HG03135 (cell line): Measurements from ENCODE around the gene GHR.

Experiments used
- ATAC-seq: cut with Tn5 transposase; IDR thresholded peaks from one replicate; pipeline ENCODE4 v1.9.1; 2021; ENCODE audit warnings: mild to moderate bottlenecking, moderate library complexity; ENCODE audit not compliant: unreplicated experiment

GHR gene

DNA sequence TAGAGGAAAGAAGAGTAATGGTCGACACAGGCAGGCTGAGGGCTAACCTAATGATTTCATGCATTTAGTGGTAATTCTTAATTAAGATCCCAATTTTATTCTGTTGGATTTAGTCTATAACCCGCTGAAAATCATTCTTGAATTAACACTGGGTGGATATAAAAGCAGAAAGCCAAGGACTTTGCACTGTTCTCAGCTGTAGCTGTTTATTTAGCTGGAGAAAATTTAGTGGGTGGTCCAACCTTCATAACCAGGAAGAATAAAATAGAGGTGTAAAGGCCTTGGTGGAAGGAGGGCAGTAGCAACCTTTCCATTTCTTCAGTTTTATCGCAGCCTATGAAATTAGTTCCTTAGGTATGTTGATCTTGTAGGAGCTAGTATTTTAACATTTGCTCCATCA, 92.3 kb downstream of the GHR start:
- no peak for ATAC-seq

DNA sequence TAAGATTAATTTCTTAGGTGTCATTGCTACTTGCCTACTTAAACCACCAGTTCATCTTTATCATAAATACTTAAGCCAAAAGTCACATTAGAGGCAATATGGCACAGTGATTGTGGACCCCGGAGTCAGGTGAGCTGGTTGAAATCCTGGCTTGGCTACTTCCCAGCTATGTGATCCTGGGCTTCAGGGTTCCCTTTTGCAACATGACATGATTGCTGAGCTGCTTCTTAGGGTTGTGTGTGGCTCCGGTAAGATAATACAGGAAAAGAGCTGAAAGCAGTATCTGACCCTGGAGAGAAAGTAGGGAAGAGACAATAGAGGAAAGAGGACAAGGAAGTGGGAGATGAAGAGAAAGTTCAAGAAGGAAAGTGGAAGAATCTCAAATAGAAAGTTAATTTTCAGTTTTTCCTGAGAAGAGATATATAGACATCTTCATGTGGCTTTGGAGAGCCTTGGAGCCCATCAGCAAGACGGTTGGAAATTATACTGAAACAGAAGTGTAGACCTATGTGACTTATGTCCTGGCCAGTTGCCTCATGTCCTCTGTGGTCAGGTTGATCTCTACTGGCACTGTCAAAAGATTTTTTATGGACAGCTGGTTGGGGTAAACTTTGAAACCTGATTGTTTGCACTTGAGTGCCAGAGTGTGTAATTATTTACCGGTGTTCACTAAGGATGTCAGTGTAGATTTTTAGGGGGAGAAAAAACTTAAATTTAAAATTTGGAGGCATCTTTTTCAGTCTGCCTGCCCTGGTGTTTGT, 93.2 kb downstream of the GHR start:
- no peak for ATAC-seq

DNA sequence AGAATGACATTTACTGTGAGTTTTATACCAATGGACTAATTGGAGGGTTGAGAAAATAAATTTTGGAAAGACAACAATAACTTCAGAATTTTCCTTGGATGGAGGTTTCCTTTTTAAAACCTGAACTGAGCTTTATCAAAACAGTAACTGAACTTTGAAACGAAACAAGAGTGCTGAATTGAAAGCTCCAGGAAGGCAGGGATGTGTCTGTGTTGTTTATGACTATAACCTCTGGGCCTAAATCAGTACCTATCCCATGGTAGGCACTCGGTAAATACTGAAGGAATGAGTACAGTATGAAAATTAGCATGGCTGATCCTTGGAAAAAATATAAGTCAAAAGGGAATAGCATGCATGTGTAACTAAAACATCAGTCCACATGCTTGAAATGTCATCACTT, 93.9 kb downstream of the GHR start:
- no peak for ATAC-seq

DNA sequence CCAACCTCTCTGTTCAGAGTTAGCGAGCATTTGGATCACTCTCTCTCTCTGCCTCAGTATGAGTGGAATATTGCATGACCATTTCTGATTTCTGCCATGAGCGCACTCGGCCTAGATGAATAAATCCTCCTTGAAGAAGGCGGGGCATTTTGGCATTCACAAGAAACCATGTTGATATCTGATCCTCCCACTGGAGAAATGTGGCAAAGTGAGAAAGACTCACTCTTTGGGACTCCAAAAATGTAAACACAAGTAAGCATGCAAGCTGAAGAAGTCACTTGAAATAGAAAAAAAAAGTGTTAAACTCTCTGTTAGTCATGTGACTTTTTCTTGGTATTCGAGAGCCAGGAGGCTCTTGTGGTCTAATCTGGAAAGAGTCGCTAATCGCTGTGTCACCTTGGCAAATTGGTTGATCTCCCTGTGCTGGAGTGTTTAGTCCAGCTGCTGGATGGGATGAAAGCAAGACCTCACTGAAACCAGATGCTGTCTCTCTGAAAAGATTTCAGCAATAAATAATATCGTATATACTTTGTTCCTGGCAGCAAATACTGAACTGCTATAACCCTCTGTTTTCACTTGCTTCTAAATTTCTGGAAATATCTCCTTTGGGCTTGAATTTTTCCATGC, 95.5 kb downstream of the GHR start:
- ATAC-seq, result no peak

DNA sequence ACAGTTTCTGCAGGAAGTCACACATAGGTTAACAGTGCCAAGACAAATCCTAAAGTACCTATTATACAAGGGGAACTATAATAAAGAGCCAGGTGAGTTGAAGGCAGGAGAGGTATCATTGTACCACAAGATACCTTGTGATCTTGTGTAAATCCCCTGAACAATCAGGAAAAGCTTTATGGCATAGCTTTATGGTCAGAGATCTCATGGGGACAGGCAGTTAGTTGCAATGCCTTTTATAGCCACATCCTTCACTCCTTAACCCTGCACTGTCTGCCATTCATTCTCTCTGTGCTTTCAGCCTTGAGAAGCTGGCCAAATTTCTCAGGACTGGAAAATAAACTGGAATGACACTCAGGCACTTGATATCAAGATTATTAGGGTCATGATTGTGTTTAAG, 97.0 kb downstream of the GHR start:
- ATAC-seq, result no peak

DNA sequence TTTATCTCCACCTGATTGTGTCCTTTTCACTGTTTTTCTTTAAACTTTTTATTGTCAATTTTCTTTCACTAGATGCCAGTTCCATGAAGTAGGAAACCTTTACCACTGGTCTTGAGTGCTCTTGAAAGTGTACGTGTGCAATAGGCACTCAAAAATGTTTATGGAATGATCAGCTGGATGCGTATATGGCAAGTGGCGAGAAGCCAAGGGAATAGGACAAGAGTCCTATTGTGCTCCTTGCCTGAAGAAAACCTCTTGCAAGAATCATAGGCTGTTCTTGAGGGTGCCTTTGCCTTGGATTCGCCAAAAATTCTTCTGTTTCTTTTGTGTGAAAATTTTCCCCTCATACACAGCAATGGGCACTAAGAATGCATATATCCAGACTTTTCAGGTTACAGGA, 97.7 kb downstream of the GHR start:
- ATAC-seq, result no peak

DNA sequence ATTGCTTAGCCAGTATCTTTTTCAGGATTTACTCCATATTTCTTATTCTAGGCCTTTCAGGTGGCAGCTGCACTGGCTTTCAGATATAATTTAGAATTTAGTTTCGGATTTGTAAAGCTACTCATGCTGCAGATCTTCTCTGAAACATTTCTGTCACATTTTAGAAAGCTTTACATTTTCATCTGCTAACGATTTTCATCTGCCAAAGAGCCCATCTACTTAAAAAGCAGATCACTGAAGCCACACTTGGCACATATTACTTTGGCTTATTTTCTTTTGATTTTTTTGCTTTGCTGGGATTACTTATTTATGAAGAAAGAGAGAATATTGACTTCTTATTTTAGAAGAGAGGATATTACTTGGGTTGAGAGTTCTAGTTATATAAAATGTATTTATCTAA, 98.2 kb downstream of the GHR start:
- no peak for ATAC-seq

DNA sequence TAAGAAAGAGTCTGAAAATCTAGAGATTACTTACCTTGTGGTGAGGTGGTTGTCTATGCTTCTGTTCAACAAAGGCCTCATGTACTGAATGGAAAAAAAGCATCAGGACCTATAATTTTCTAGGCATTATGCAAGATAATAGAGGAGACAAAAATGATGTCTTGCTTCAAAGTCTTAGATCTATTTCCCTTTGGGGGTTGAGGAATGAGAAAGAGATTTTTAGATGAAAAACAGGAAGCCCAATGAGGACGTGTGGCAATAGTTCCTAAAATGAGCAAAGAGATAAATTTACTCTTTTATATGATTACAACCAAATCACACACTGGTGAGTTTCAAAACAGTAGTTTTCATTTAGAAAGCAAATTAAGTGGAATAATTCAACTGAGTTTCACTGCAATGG, 99.5 kb downstream of the GHR start:
- no peak for ATAC-seq

DNA sequence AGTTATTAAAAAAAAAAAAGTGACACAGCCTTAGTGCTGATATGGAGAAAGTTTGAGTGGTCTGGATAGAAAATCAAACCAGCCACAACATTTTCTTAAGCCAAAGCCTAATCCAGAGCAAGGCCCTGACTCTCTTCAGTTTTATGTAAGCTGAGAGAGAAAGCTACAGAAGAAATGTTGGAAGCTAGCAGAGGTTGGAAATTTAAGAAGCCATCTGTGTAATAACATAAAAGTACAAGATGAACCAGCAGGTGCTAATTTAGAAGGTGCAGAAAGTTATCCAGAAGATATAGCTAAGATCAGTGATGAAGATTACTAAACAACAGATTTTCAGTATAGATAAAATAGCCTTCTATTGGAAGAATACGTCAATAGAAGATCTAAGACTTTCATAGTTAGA, 102.9 kb downstream of the GHR start:
- ATAC-seq, result no peak

DNA sequence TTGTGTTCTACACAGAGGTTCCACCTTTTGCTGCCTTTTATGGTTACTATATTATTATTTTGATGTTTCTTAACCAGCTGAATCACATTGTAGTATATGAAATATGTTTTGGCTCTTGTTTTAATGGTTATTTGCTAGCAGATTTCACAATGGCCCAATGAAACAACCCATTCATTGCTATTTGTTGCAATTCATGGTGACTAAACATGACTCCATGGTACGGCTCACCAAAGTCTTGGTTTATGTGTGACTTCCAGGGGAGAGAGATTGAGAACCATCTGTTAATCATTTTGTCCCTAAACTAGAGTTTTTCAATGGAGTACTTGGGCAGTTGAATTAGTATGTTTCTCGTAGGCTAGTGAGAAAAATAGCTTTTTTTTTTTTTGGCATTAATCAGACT, 108.4 kb downstream of the GHR start:
- no peak for ATAC-seq

DNA sequence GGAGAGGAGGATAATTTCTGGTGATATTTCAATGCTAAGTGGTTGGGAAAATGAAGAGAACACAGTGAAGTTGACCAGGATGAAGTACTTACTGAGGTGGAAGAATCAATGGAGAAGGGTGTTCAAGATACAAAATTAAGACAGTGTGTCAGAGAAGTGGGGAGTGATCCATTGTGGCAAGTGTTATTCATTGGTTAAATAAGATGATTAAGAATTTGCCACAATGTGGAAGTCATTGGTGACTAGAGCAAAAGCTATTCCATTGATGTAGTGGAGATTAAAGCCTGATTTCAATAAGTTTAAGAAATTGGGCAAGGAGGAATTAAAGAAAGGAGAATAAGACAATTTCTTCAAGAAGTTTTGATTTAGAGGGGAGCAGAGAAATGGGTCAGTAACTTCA, 118.9 kb downstream of the GHR start:
- no peak for ATAC-seq

DNA sequence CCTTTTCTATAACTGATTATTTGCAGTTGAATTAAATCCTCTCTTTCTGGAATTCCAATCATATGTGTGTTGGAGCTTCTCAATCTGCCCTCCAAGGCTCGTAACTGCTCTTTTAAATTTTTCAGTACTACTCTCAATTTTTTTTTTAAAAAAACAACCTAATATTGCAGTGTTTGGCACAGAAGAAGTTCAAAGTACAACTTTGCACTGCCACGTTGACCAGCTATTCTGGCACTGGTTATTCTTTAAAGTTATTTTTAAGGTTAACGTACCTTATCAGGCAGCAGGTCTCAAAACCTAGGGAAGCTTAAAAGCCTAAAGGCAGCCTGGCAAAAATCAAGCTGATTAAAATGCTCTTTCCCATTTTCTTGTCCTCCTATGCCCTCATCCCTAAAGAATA, 120.5 kb downstream of the GHR start:
- no peak for ATAC-seq

DNA sequence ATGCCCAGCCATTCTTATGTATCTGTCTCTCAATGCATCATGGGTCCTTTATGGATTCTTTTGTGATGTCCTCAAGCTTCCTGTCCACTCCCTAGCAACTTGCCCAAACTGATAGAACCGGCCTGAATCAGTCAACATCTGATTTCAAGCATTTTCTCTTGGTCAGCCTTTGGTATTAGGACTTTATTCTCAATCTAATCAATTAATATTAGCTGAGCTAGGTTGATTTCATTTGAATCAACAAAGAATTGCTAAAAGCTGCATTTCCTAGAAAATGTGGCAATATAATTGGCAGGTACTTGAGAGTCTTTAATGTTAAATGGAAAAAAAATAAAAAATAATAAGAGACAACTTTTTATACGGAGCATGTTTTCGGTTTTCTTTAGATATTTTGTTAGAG, 121.8 kb downstream of the GHR start:
- ATAC-seq, result no peak

DNA sequence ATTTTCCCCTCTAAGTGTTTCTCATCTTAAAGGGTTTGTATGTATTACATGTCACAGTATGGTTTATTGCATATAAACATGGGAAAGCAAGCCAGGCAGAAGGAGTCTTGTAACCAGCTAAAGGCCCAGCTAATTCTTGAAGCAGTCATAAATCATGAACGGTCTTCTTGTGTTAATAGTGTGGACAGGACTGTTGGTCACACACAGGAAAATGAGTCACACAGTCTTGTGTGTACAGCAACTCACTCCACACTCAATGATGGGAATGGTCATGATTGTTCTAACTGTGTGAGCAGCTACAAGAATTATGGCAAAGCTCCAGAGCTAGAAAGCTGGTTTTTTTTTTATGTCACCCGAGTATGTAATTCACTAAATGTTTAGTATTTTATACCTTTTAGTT, 123.9 kb downstream of the GHR start:
- no peak for ATAC-seq

DNA sequence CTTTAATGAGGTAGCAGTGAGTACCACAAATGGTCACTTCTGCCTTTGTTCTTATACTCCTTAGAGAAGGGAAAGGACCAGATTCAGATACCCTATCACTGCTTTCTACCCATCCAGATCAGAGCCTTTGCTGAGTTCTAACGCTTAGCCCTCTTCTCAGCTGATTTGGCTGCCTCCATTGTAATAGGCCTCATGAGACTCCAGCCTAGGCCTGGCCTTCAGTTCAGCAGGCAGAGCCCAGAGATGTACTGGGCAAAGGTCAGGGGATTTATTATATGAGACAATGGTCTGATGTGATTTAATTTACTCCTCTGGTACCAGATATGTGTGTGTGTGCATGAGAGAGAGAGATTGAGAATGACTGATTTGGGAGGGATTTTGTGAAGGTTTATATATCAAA, 124.7 kb downstream of the GHR start:
- no peak for ATAC-seq

DNA sequence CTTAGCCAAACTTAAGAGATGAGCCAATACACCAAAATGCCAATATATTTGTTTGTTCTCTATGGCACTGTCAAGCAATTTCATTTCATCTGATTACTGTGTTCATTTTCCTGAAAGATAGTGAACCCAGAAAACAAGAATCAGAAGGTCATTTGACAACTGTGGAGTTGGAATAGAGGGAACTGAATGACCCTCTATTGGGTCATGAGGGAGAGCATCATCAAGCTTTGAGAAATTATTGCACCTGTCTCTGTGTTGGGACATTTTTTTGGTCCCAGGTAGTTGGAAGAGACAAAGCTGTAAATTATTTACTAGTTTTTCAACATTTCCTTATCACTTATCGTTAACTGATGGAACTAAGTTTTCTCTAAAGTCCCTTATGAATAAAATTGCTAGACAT, 129.4 kb downstream of the GHR start:
- no peak for ATAC-seq

DNA sequence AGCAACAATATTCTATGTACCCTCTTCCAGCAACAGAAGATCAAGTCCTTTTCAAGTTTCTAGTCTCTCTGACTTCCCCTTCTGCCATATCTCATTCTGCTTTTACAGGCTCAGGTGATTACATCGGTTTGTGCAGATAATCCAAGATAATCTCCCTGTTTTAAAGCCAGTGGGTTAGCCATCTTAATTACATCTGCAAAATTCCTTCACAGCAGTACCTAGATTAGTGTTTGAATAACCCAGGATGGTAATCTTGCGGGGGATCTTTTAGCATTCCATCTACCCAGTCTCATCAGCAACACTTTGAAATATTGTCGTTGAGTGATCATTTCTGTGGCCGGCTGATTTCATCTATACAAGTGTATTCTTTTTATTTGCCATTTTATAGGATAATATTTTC, 130.2 kb downstream of the GHR start:
- no peak for ATAC-seq

DNA sequence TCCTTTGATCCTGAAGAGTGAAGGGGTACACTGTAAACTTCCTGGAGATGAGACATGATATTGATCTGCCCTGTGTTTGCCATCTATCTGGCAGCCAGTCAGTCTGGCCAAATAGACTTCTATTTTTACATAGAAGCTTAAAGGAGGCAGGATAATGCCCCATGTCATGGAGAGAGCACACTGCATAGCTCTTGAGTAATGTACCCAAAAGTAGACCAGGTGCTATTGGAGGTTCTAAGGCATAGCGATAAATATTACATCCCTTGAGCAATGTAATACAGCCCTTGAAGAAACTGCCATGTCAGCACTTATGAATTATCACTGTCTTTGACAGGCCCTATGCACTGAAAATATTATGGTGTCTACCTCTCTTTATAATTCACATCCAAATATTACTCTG, 131.8 kb downstream of the GHR start:
- ATAC-seq, result no peak

DNA sequence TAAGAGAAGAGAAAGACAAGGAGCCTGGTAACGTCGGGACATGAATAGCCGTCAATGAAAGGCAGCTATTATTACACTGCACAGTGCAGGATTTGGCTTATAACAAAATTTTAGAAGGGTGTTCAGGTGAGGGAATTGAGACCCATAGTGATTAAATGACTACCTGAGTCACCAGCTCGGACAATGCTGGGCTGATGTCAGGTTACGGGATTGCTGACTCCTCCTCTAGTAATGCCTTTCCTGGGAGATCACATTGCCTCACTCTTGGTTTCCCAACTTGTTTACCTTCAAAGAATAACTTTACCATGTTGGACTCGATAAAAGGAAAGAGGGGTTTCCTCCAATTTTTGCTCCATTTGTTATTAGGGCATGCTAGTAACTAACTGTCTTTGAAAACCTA, 132.6 kb downstream of the GHR start:
- ATAC-seq, result no peak

DNA sequence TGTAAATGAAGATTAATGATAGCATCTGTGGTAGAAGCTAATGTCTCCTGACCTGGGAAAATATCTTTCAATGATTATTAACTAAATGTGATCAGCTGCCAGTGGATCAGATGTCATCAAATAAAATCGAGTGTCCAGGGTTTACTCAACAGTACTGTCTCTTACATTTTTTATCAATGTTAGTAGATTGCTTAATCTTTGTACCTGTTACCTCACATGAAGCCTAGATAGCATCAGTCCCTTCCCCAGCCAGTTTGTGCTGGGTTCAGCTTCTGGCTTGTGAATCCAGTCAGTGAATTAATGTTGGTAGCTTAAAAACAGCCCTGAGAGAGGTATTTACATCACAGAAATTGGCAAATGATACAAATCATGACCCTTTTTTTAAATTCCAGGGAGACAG, 134.4 kb downstream of the GHR start:
- ATAC-seq, result no peak

DNA sequence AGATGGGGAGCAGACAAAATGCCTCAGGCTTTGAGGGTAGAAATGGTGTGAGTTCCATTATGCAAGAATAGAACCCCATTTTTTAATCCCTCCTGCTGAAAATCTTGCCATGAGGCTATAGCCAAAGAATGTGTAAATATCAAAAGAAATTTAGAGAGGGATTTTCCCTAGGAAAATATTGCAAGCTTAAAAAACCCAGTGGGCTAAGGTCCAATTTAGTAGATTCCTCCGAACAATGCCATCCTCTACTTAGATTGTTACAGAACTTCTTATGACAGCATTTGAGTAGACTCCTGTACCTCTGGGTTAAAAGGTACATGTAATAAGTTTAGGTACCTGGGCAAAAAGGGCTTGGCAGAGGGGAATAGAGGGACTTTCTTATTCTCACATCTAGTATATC, 138.4 kb downstream of the GHR start:
- ATAC-seq, result no peak

DNA sequence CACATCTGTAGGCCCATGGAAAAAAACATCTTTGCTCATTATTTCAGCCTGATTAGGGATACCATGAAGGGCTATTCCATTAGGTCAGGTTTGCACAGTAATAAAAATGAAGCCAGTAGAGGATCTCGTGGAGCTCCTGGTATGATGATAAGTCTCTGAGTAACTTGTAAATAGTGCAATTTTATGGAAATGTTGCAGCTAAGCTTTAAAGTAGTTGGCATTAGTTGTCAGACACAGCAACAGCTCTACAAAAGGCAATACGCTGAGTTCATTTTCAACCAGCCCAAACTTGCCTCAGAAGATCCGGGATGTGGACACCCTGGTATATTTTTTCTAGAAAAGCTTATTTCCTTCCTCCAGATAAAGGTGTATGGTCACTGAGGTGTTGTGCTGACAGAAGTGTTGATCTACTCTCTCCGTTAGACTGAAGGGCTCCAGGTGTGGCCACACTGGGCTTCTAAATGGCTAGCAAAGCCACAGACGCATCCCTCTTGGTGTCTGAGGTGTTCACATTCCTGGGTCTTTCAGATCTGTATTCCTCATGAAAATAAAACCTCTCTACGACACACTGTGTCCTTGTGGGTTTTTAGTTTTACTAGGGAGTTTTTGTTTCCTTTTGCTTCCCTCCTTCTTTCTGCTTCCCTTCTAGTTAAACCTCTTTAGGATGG, 141.6 kb downstream of the GHR start:
- no peak for ATAC-seq
